Mesendoderm (in vitro differentiated cells): ENCODE measurements around the gene SEMA7A.

Source experiments
- DNase-seq: peaks from one replicate; pipeline ENCODE4 v3.0.0; 2013
- H2AK5ac ChIP-seq: 2 replicates; pipeline ENCODE4 v1.6.1; 2013; ENCODE audit warnings: low read length, inconsistent platforms
- H2BK120ac ChIP-seq: 2 replicates; pipeline ENCODE4 v1.6.1; 2013; ENCODE audit warnings: low read depth, mild to moderate bottlenecking, low read length, moderate library complexity, mixed read lengths
- H2BK15ac ChIP-seq: replicated peaks from 2 replicates; pipeline ENCODE4 v1.6.1; 2013; ENCODE audit warnings: low read depth, mild to moderate bottlenecking, moderate library complexity
- H2BK5ac ChIP-seq: 2 replicates; pipeline ENCODE4 v1.6.1; 2013; ENCODE audit warnings: low read length, inconsistent platforms
- H3K18ac ChIP-seq: 2 replicates; pipeline ENCODE4 v1.6.1; 2013; ENCODE audit warnings: mild to moderate bottlenecking, low read length, mixed read lengths
- H3K23ac ChIP-seq: one replicate; pipeline ENCODE4 v1.6.1; 2013; ENCODE audit warnings: low read length
- H3K27ac ChIP-seq: 2 replicates; pipeline ENCODE4 v1.5.1; 2013; ENCODE audit warnings: low read depth, mild to moderate bottlenecking, inconsistent platforms, low read length, moderate library complexity
- H3K27me3 ChIP-seq: 2 replicates; pipeline ENCODE4 v1.6.1; 2013; ENCODE audit warnings: low read length, control low read depth, mild to moderate bottlenecking, inconsistent platforms; ENCODE audit not compliant: insufficient read depth, poor library complexity
- H3K36me3 ChIP-seq: 2 replicates; pipeline ENCODE4 v1.6.1; 2013; ENCODE audit warnings: low read length, inconsistent platforms; ENCODE audit not compliant: control insufficient read depth, insufficient read depth
- H3K4ac ChIP-seq: one replicate; pipeline ENCODE4 v1.6.1; 2013; ENCODE audit warnings: low read depth, mild to moderate bottlenecking, low read length, moderate library complexity
- H3K4me1 ChIP-seq: 2 replicates; pipeline ENCODE4 v1.6.1; 2013; ENCODE audit warnings: low read depth, low read length, inconsistent platforms; ENCODE audit not compliant: control insufficient read depth
- H3K4me2 ChIP-seq: 2 replicates; pipeline ENCODE4 v1.6.1; 2013; ENCODE audit warnings: low read length
- H3K4me3 ChIP-seq: 2 replicates; pipeline ENCODE4 v1.5.1; 2013; ENCODE audit warnings: mild to moderate bottlenecking, low read length
- H3K56ac ChIP-seq: one replicate; pipeline ENCODE4 v1.6.1; 2013; ENCODE audit warnings: low read length
- H3K79me1 ChIP-seq: 2 replicates; pipeline ENCODE4 v1.6.1; 2013; ENCODE audit warnings: low read length, inconsistent platforms
- H3K79me2 ChIP-seq: 2 replicates; pipeline ENCODE4 v1.6.1; 2013; ENCODE audit warnings: mild to moderate bottlenecking, low read length; ENCODE audit not compliant: control insufficient read depth, insufficient read depth
- H3K9ac ChIP-seq: 2 replicates; pipeline ENCODE4 v1.6.1; 2013; ENCODE audit warnings: low read length, inconsistent platforms
- H4K5ac ChIP-seq: one replicate; pipeline ENCODE4 v1.6.1; 2013; ENCODE audit warnings: low read length
- H4K8ac ChIP-seq: one replicate; pipeline ENCODE4 v1.6.1; 2013; ENCODE audit warnings: low read depth, mild to moderate bottlenecking, control low read depth, low read length, moderate library complexity
- WGBS: extraction: QIAGEN DNeasy Blood & Tissue Kit; methylation state at CpG from one replicate; pipeline ENCODE4 v1.1.7; 2013; ENCODE audit warnings: low lambda C conversion rate, missing lambda C conversion rate; ENCODE audit not compliant: insufficient coverage; ENCODE audit errors: extremely low coverage; 5-methylcytosine and 5-hydroxymethylcytosine counted together

Gene SEMA7A

DNA sequence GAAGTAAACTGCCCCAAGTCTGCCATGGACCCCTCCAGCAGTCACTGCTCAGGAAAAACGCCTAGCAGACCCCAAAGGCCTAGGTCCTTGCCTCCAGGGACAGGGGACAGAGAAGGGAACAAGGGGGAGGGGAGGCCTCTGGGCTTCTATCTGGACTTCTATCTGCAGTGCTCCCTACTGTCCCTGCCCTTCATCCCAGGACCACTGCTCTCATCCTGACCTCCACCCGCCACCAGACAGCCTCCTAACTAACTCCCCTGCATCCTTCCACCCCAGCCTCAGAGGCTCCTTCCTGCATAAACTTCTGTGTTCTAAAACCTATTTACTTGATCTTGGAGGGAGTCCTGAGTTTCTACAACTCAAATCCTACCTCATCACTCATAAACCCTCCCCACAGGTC lies 25.4 kb downstream of the SEMA7A start:
- H3K27me3 ChIP-seq = no peaks in the 10 kb centered on the region
- peaks cover 3% of the 10 kb centered on the region for H3K4me1 ChIP-seq
- H3K27ac ChIP-seq = no peak overlapping the region
- H3K18ac ChIP-seq = no peak overlapping the region
- no peaks in the 10 kb centered on the region for H3K79me1 ChIP-seq
- no peak overlapping the region for H2BK5ac ChIP-seq
- no peak overlapping the region for H3K4me3 ChIP-seq
- H4K8ac ChIP-seq = no peak overlapping the region
- no peak for DNase-seq
- no peak overlapping the region for H3K4ac ChIP-seq
- no peak overlapping the region for H3K23ac ChIP-seq
- H4K5ac ChIP-seq = no peak overlapping the region
- no CpG with 5 or more reads among the region's 2 CpGs for WGBS
- no peak overlapping the region for H3K9ac ChIP-seq
- no peak overlapping the region for H3K4me2 ChIP-seq
- no peak overlapping the region for H2AK5ac ChIP-seq
- H3K56ac ChIP-seq = no peak overlapping the region
- peaks cover 3% of the 10 kb centered on the region for H3K36me3 ChIP-seq
- no peak overlapping the region for H2BK15ac ChIP-seq
- no peak overlapping the region for H2BK120ac ChIP-seq
- H3K79me2 ChIP-seq = no peaks in the 10 kb centered on the region

DNA sequence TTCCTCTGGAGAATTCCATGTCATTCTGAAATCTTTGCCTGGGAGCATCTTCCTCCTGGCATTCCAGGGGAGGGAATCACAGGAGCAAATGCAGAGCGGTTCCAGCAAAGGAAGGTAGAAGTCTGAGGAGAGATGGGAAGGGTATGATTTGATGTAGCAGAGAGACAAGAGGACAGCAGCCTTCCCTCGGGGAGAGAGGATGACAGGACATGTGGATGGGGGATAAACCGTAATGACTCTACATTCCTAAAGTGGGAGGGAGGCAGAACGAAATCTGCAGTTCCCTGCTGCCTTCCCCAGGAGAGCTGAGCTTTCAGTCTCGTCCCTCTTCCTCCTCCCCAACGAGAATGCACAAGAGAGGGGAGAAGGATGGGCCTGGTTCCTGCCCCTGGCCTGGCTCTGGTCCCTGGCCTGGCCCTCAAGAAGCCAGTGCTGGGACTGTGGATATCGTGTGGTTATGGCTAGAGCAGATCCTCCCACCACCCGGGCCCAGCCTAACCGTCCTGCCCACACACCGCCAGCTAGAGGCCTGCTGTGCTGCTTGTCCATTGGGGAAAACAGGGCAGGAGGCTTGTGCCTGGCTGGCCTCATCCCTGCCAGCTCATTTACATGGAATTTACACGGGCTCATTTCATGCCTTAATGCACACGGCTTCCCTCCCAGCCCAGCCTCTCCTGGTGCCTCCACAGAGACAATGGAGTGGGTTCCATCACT lies 26.6 kb downstream of the SEMA7A start:
- H3K27ac ChIP-seq = no peak overlapping the region
- peaks cover 3% of the 10 kb centered on the region for H3K36me3 ChIP-seq
- H3K23ac ChIP-seq = no peak overlapping the region
- H3K79me2 ChIP-seq = no peaks in the 10 kb centered on the region
- no peaks in the 10 kb centered on the region for H3K27me3 ChIP-seq
- H2BK15ac ChIP-seq = no peak overlapping the region
- H3K4me1 ChIP-seq = peaks cover 3% of the 10 kb centered on the region
- no peaks in the 10 kb centered on the region for H3K79me1 ChIP-seq
- H3K4ac ChIP-seq = no peak overlapping the region
- no peak overlapping the region for H4K5ac ChIP-seq
- WGBS = no CpG with 5 or more reads among the region's 12 CpGs
- no peak overlapping the region for H2AK5ac ChIP-seq
- no peak overlapping the region for H2BK5ac ChIP-seq
- no peak overlapping the region for H4K8ac ChIP-seq
- peak overlapping the region; percentile 18 for H3K56ac ChIP-seq
- no peak overlapping the region for H3K4me2 ChIP-seq
- no peak overlapping the region for H3K18ac ChIP-seq
- no peak overlapping the region for H3K4me3 ChIP-seq
- H3K9ac ChIP-seq = no peak overlapping the region
- no peak overlapping the region for H2BK120ac ChIP-seq
- DNase-seq = peak; percentile 70

DNA sequence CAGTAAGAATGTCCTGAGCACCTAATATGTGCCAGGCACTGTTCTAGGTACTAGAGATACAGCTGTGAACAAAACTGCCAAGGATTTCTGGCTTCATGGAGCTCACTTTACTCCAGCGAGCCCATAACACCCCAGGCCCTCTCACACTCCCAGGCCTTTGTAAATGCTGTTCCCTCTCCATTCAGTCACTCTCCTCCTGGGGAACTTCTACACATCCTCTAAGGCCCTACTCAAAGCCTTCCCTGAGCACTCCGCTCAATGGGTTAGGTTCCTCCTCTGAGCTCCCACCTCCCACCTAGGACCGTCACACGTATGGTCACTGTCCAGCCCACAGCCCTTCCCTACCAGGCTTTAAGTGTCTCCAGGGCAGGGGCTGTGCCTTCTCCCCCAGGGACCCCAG lies 27.2 kb downstream of the SEMA7A start:
- no peak overlapping the region for H4K5ac ChIP-seq
- peaks cover 1% of the 10 kb centered on the region for H3K36me3 ChIP-seq
- H2BK15ac ChIP-seq = no peak overlapping the region
- WGBS = no CpG with 5 or more reads among the region's 4 CpGs
- peaks cover 3% of the 10 kb centered on the region for H3K4me1 ChIP-seq
- DNase-seq = no peak
- no peak overlapping the region for H3K18ac ChIP-seq
- no peaks in the 10 kb centered on the region for H3K79me2 ChIP-seq
- no peak overlapping the region for H4K8ac ChIP-seq
- H3K56ac ChIP-seq = no peak overlapping the region
- no peaks in the 10 kb centered on the region for H3K27me3 ChIP-seq
- no peak overlapping the region for H2BK5ac ChIP-seq
- no peak overlapping the region for H2AK5ac ChIP-seq
- no peaks in the 10 kb centered on the region for H3K79me1 ChIP-seq
- no peak overlapping the region for H2BK120ac ChIP-seq
- H3K9ac ChIP-seq = no peak overlapping the region
- no peak overlapping the region for H3K4me2 ChIP-seq
- no peak overlapping the region for H3K23ac ChIP-seq
- no peak overlapping the region for H3K4me3 ChIP-seq
- no peak overlapping the region for H3K27ac ChIP-seq
- no peak overlapping the region for H3K4ac ChIP-seq

DNA sequence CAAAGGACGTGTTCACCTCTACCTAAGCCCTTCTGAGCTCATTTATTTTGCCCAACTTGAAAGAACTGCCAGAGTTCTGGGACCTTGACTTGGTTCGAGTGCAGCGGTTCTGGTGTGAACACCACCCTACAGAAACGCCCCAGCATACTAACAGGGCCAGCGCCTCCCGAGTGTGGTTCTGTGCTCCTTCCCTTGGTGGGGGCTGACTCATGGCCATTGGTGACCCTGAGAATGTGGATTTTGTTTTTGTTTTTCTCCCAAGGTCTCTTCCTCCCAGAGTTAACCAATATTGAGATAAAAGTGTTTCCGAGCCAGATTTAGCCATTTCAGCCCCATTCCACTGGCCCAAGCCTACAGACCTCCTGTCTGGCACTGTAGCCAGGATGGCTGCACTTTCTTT lies 27.9 kb downstream of the SEMA7A start:
- Histone ChIP-seq H2AK5ac (no peak overlapping the region), H4K5ac (no peak overlapping the region), H2BK15ac (no peak overlapping the region), H3K4ac (no peak overlapping the region), H3K56ac (no peak overlapping the region), H3K36me3 (peaks cover 1% of the 10 kb centered on the region), H3K4me2 (no peak overlapping the region), H3K4me3 (no peak overlapping the region), H4K8ac (no peak overlapping the region), H3K27me3 (no peaks in the 10 kb centered on the region), H3K4me1 (peaks cover 3% of the 10 kb centered on the region), H3K9ac (no peak overlapping the region), H2BK120ac (no peak overlapping the region), H3K18ac (no peak overlapping the region), H3K79me2 (no peaks in the 10 kb centered on the region), H3K27ac (no peak overlapping the region), H2BK5ac (no peak overlapping the region), H3K23ac (no peak overlapping the region), H3K79me1 (no peaks in the 10 kb centered on the region)
- WGBS = no CpG with 5 or more reads among the region's 7 CpGs
- DNase-seq = no peak

DNA sequence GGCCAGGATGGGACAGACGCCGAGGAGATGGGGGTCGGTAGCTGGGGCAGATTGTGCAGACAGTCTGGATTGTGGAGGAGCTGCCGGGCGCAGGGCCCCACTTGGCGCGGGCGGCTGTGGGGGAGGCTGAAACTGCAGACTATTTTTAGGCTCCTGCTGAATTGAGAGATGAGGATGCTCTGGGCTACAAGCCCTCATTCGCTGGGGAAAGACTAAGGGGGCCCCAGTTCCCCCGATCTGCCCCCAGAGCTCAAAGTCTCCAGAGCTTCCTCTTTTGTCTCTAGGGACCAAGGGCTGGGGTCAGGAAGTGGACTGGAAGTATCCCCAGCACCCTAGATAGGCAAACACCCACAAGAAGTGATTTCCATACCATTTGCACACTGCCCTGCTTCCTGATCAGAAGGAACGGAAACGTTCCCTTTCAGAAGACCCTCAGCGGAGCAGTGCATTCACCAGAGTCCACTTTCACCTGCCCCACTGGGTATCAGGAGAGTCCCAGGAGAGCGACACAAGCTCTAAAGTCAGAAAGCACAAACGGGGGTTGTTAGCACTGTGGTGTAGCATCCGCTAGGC lies 29.7 kb downstream of the SEMA7A start:
- no peak overlapping the region for H2BK15ac ChIP-seq
- H4K5ac ChIP-seq = no peak overlapping the region
- no peak overlapping the region for H2BK120ac ChIP-seq
- H3K27ac ChIP-seq = no peak overlapping the region
- H3K4ac ChIP-seq = no peak overlapping the region
- WGBS = no CpG with 5 or more reads among the region's 16 CpGs
- H3K27me3 ChIP-seq = no peaks in the 10 kb centered on the region
- H3K9ac ChIP-seq = no peak overlapping the region
- no peak overlapping the region for H3K23ac ChIP-seq
- DNase-seq = no peak
- no peak overlapping the region for H2BK5ac ChIP-seq
- no peaks in the 10 kb centered on the region for H3K79me2 ChIP-seq
- H3K56ac ChIP-seq = no peak overlapping the region
- no peak overlapping the region for H3K4me2 ChIP-seq
- H3K79me1 ChIP-seq = no peaks in the 10 kb centered on the region
- peaks cover 3% of the 10 kb centered on the region for H3K4me1 ChIP-seq
- no peak overlapping the region for H2AK5ac ChIP-seq
- no peak overlapping the region for H3K18ac ChIP-seq
- H3K36me3 ChIP-seq = no peaks in the 10 kb centered on the region
- no peak overlapping the region for H4K8ac ChIP-seq
- H3K4me3 ChIP-seq = no peak overlapping the region

DNA sequence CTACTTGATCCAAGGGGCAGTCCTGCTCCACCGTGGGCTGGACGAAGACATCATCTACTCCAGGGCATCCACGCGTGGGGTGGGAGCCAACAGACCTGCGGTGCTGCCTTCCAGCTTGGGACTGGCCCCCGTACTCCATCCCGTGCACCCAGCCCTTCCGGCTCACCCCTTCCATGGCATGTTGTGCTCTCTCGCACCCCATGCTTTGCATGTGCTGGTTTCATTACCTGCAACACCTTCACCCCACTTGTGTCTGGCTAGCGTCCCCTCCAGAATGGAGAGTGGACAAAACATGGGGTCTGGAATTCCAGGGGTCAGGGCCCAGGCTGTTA lies 30.2 kb downstream of the SEMA7A start:
- no peak overlapping the region for H3K4me3 ChIP-seq
- no peak overlapping the region for H3K4me2 ChIP-seq
- WGBS = no CpG with 5 or more reads among the region's 10 CpGs
- H3K56ac ChIP-seq = no peak overlapping the region
- H3K4me1 ChIP-seq = peaks cover 3% of the 10 kb centered on the region
- no peak overlapping the region for H2BK5ac ChIP-seq
- H2BK120ac ChIP-seq = no peak overlapping the region
- no peak overlapping the region for H3K18ac ChIP-seq
- no peak overlapping the region for H3K9ac ChIP-seq
- H4K8ac ChIP-seq = no peak overlapping the region
- H3K27ac ChIP-seq = no peak overlapping the region
- no peak overlapping the region for H2AK5ac ChIP-seq
- H3K79me1 ChIP-seq = no peaks in the 10 kb centered on the region
- H3K4ac ChIP-seq = no peak overlapping the region
- no peak for DNase-seq
- no peaks in the 10 kb centered on the region for H3K27me3 ChIP-seq
- no peak overlapping the region for H4K5ac ChIP-seq
- no peaks in the 10 kb centered on the region for H3K36me3 ChIP-seq
- no peak overlapping the region for H2BK15ac ChIP-seq
- no peak overlapping the region for H3K23ac ChIP-seq
- H3K79me2 ChIP-seq = no peaks in the 10 kb centered on the region
